ENCODE results near the gene ETV5.

Gene ETV5

GRCh38 chr3:186046838-186047237 lies 62.1 kb downstream of the ETV5 start:
- DNase-seq (ENCODE audit: low read depth): no peak
- TF ChIP-seq CTCF (conservative IDR thresholded peaks at IDR 0.05; ENCODE audit: low read length): no peak
- H3K4me3 ChIP-seq (ENCODE audit: low read length): no peak overlapping the region

DNA sequence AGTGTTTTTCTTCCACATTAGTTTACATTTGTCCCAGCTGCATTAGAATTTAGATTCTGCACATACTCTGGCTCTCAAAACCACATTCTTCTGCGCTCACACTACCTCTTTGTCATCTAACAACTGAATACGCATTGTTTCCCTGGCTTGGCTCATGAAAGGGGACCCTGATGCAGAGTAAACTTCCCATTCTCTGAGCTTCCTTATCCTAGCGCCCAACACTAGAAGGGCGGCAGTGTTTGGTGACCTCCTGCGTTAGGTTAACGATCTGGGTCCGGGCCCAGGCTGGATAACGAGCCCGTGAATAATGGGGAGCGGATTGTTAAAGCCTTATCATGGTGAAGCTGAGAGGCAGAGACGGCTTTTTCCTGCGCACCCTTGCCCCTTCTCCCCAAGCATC lies 63.9 kb downstream of the ETV5 start:
- no peak for DNase-seq (ENCODE audit: low read depth)
- no peak for TF ChIP-seq CTCF (conservative IDR thresholded peaks at IDR 0.05; ENCODE audit: low read length)
- no peak overlapping the region for H3K4me3 ChIP-seq (ENCODE audit: low read length)

DNA sequence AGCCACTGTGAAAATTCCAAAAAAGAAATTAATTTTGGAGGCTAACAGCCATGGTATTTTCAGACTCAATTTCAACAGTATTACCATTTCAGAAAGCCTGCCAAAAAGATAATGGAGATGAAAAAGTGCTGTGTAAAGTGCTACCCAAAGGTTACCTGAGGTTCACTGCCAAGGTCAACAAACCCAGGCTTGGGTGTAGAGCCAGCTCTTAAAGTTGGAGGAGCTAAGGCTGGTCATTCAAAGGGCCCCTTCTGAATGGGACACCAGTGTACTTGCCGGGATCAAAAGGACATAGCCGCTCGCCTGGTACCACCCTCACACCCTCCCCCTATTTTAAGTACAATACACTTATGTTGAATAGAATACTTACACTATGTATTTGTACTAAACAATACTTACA lies 64.5 kb downstream of the ETV5 start:
- H3K4me3 ChIP-seq (ENCODE audit: low read length): no peak overlapping the region
- no peak for DNase-seq (ENCODE audit: low read depth)
- no peak for TF ChIP-seq CTCF (conservative IDR thresholded peaks at IDR 0.05; ENCODE audit: low read length)

- no peak for TF ChIP-seq CTCF (conservative IDR thresholded peaks at IDR 0.05; ENCODE audit: low read length)
- no peak overlapping the region for H3K4me3 ChIP-seq (ENCODE audit: low read length)
Observed at GRCh38 chr3:186042521-186043202, 66.2 kb downstream of the ETV5 start.

DNA sequence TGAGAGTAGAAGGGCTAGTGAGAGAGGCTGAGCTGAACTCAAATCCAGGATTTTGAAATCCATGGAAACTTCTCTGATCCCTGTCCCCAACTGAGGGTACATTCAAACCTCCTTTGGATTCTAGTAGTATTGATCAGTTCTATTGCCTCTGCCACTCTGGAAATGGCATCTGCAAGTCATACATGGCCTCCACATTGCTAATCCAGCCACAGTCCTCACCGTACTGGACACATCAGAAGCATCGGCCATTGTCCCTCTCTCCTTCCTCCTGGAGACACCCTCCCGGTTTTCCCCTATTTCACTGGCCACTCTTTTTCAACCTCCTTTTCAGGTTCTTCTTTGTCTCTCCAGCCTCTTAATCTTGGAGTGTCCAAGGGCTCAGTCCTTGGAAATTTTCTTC lies 66.9 kb downstream of the ETV5 start:
- TF ChIP-seq CTCF (conservative IDR thresholded peaks at IDR 0.05; ENCODE audit: low read length): no peak
- no peak overlapping the region for H3K4me3 ChIP-seq (ENCODE audit: low read length)
- no peak for DNase-seq (ENCODE audit: low read depth)

More at GRCh38 chr3:186042521-186043202, 66.2 kb downstream of the ETV5 start:
- DNase-seq (ENCODE audit: low read depth): no peak

GRCh38 chr3:186038360-186038759 lies 70.5 kb downstream of the ETV5 start:
- DNase-seq (ENCODE audit: low read depth): no peak
- no peak overlapping the region for H3K4me3 ChIP-seq (ENCODE audit: low read length)
- TF ChIP-seq CTCF (conservative IDR thresholded peaks at IDR 0.05; ENCODE audit: low read length): no peak

DNA sequence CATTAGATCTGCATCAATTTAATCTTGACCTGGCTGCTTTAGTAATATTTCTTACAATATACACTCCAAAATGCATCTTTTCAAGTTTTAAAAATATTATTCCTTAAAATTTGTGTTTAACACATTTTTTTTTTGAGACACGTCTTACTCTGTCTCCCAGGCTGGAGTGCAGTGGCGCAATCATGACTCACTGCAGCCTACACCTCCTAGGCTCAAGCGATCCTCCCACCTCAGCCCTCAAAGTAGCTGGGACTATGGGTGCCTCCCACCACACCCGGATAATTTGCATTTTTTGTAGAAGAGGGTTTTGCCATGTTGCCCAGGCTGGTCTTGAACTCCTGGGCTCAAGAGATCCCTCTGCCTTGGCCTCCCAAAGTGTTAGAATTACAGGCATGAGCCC lies 73.6 kb downstream of the ETV5 start:
- TF ChIP-seq CTCF (conservative IDR thresholded peaks at IDR 0.05; ENCODE audit: low read length): no peak
- DNase-seq (ENCODE audit: low read depth): peak; percentile 27
- H3K4me3 ChIP-seq (ENCODE audit: low read length): no peak overlapping the region

Measured in AG10803 (cell line).